Ovary (tissue), 9 donors: ENCODE results near the gene ASPSCR1. TPM values are rescaled to one million over a fixed set of nuclear protein-coding genes. Genes with fewer than 3 reads are reported as not detected.

Source experiments
- DNase-seq, 5 donors: peaks; one replicate each; pipeline ENCODE4 v3.0.0-alpha.2; 2019 to 2020
- H3K27ac ChIP-seq, 2 donors: fragments of 200-600 bp; one replicate each; pipeline versions ENCODE4 v1.5.1 to v1.8.0; 2019 to 2022
- H3K27me3 ChIP-seq: fragments of 200-600 bp; one replicate; pipeline ENCODE4 v1.8.0; 2022
- H3K36me3 ChIP-seq: fragments of 200-600 bp; sonication (generic); one replicate; pipeline ENCODE4 v1.5.1; 2019
- H3K4me1 ChIP-seq: one replicate; pipeline ENCODE4 v1.8.1; 2013; ENCODE audit warnings: mild to moderate bottlenecking, moderate library complexity; ENCODE audit not compliant: insufficient read depth
- H3K4me3 ChIP-seq: fragments of 200-600 bp; sonication (generic); one replicate; pipeline ENCODE4 v1.5.1; 2017
- H3K9me3 ChIP-seq, 2 donors: fragments of 200-600 bp in 1 of 2; sonication (generic) in 1 of 2; one replicate each; pipeline versions ENCODE4 v1.5.1 to v1.8.1; 2013 to 2019; ENCODE audit warnings: mild to moderate bottlenecking in 1 of 2, moderate library complexity in 1 of 2
- CTCF ChIP-seq, 3 donors: fragments of 450-650 bp in 2 of 3; fragments of 200-600 bp in 1 of 3; IDR thresholded peaks; one replicate each; pipeline versions ENCODE4 v1.5.1 to v1.8.0; 2016 to 2022; ENCODE audit warnings: antibody characterized with exemption in 3 of 3, mild to moderate bottlenecking in 1 of 3
- EP300 ChIP-seq: sonication (generic); formaldehyde crosslinking; IDR thresholded peaks from one replicate; pipeline ENCODE4 v1.6.1; 2017; ENCODE audit warnings: antibody characterized with exemption
- POLR2A ChIP-seq: fragments of 450-650 bp; IDR thresholded peaks from one replicate; pipeline ENCODE4 v1.6.1; 2017; ENCODE audit warnings: antibody characterized with exemption, mild to moderate bottlenecking, moderate library complexity
- WGBS, 3 donors: extraction: QIAGEN DNeasy Blood & Tissue Kit in 1 of 3; methylation state at CpG; one replicate each; pipeline versions ENCODE4 v1.1.5 to v1.1.7; 2013 to 2017; 5-methylcytosine and 5-hydroxymethylcytosine counted together
- intact Hi-C, 4 donors: fragments of 100-400 bp; cut with DNase I; formaldehyde crosslinking; loops; one replicate each; pipeline versions ENCODE4 v1.11.0 to v1.15.1; 2022 to 2023
- polyA plus RNA-seq, 2 donors: library from polyadenylated mRNA; stranded (reverse); fragments of 200-250 nt in 1 of 2; fragments of 350-450 nt in 1 of 2; fragmentation: Illumina TruSeq in 1 of 2; extraction: RNeasy Lipid Tissue Mini Kit (QIAGEN cat#74804) in 1 of 2; gene quantifications; one replicate each; pipeline ENCODE4 v1.2.3, GENCODE V29; 2013 to 2014
- total RNA-seq, 7 donors: library from RNA; depleted of rRNA in 2 of 7; stranded (reverse); fragments of >200 nt in 2 of 7; fragmentation: NEBNext Ultra II Directional in 3 of 7; extraction: Animal tissue kit (Norgen Biotek cat#: 25700) in 3 of 7; gene quantifications; one replicate each; pipeline versions ENCODE4 v1.1.0 to v1.2.4, GENCODE V29; 2016 to 2023
- donor health status: DM: no; HTN: no; CAD: no; lungs with moderate emphysema.
- donor health status: DM: no; HTN: no; CAD: no.
- donor health status: Bipolar disorder and iron deficiency.
- donor health status: DM: yes; HTN: yes; CAD: no.
- donor health status: DM: no; HTN: no; CAD: no.
- donor health status: DM: yes; HTN: yes; CAD: no.

The ASPSCR1 gene
- total and polyA plus RNA-seq, 9 donors = 1.6 to 39.9 (median 24.3) TPM

GRCh38 chr17:82014432-82014831, 37.0 kb downstream of the ASPSCR1 start:
- intact Hi-C loops = no loop called here
- H3K4me3 ChIP-seq = no peak overlapping the region
- H3K27ac ChIP-seq = no peak overlapping the region
- no peaks in the 10 kb centered on the region for H3K36me3 ChIP-seq
- DNase-seq = no peak
- no peaks in the 10 kb centered on the region for H3K4me1 ChIP-seq
- no peaks in the 10 kb centered on the region for H3K9me3 ChIP-seq
- 74 to 81% (median 75%) methylated on average over 23 of the region's 23 CpGs for WGBS, 3 donors
- no peaks in the 10 kb centered on the region for H3K27me3 ChIP-seq
- TF ChIP-seq EP300 = no peak
- TF ChIP-seq POLR2A = no peak
- no peak for TF ChIP-seq CTCF (IDR thresholded peaks at IDR 0.05)

- Histone ChIP-seq H3K27me3 (no peaks in the 10 kb centered on the region), H3K36me3 (no peaks in the 10 kb centered on the region), H3K9me3 (no peaks in the 10 kb centered on the region), H3K4me1 (no peaks in the 10 kb centered on the region), H3K4me3 (no peak overlapping the region), H3K27ac (no peak overlapping the region)
- TF ChIP-seq EP300 = no peak
- intact Hi-C loops = loop anchor here in 2 of 4 donors (5.0 kb wide), 1 partner anchor 53 kb away; the partner anchor contains the start of gene NOTUM (in 2 of the 2)
- 86 to 88% (median 87%) methylated on average over 13 of the region's 13 CpGs for WGBS, 3 donors
- DNase-seq = no peak
These were observed 37.5 kb downstream of the ASPSCR1 start for GRCh38 chr17:82014971-82015310.

- H3K27me3 ChIP-seq = no peaks in the 10 kb centered on the region
- no peak for DNase-seq
- H3K9me3 ChIP-seq = no peaks in the 10 kb centered on the region
- no peaks in the 10 kb centered on the region for H3K36me3 ChIP-seq
- no peaks in the 10 kb centered on the region for H3K4me1 ChIP-seq
- 83 to 86% (median 85%) methylated on average over 23 to 24 of the region's 24 CpGs for WGBS, 3 donors
- intact Hi-C loops = loop anchor here in 2 of 4 donors (5.0 kb wide), 1 partner anchor 53 kb away; the partner anchor contains the start of gene NOTUM (in 2 of the 2)
- no peak overlapping the region for H3K4me3 ChIP-seq
- TF ChIP-seq EP300 (no peak), POLR2A (no peak), CTCF (IDR thresholded peaks at IDR 0.05) (no peak)
- H3K27ac ChIP-seq = no peak overlapping the region
These were observed 38.0 kb downstream of the ASPSCR1 start for GRCh38 chr17:82015311-82015971.

GRCh38 chr17:82016061-82016874, 38.8 kb downstream of the ASPSCR1 start:
- Histone ChIP-seq H3K27me3 (no peaks in the 10 kb centered on the region), H3K27ac (no peak overlapping the region), H3K36me3 (no peaks in the 10 kb centered on the region), H3K4me1 (peaks cover under 1% of the 10 kb centered on the region), H3K9me3 (no peaks in the 10 kb centered on the region), H3K4me3 (no peak overlapping the region)
- 86 to 88% (median 87%) methylated on average over 17 to 28 of the region's 28 CpGs for WGBS, 3 donors
- no peak for DNase-seq
- intact Hi-C loops = loop anchor here in 2 of 4 donors (5.0 kb wide), 1 partner anchor 54 kb away; the partner anchor contains the start of gene NOTUM (in 2 of the 2)
- TF ChIP-seq CTCF (IDR thresholded peaks at IDR 0.05) (no peak), EP300 (no peak)
